ENCODE results near the gene CLDND2. TPM values are rescaled to one million over a fixed set of nuclear protein-coding genes. Genes with fewer than 3 reads are reported as not detected.

The CLDND2 gene
- total and polyA plus RNA-seq, 2 of the 4 experiments (the other 2 are of a cell fraction), result not detected

DNA sequence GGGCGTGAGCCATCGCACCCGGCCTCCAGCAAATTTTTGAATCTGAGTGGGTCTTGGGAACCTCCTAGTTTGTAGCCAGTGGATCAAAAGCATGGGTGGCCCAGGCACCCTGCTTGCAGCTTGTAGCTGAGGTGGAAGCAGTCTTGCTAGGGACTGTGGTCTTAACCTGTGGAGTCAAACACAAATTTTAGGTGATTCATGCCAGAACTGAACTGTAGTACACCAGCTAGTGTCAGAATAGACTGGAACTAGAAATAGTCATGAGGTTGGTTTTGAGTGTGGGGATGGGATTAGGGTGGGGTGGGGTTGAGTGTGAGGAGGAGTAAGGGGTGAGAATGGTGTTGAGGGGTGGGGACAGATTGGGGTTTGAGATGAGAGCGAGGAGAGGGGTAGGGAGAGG, 13.2 kb upstream of the CLDND2 start:
- Histone ChIP-seq H3K36me3 (ENCODE audit: control insufficient read depth, insufficient read depth, low read length) (no peaks in the 10 kb centered on the region), H4K8ac (ENCODE audit: low read depth in 2 of 2, low read length in 2 of 2) (no peak overlapping the region), H2BK20ac (ENCODE audit: low read depth, low read length) (no peak overlapping the region), H2BK5ac (ENCODE audit: low read depth, low read length, poor library complexity, severe bottlenecking) (no peak overlapping the region), H2BK120ac (ENCODE audit: low read depth, low read length) (no peak overlapping the region), H3K4ac (ENCODE audit: low read depth, low read length) (no peak overlapping the region), H3K4me2 (ENCODE audit: low read depth, low read length) (no peak overlapping the region), H3K18ac (ENCODE audit: low read depth, low read length) (no peak overlapping the region), H4K91ac (ENCODE audit: insufficient read depth, low read depth, low read length) (no peak overlapping the region), H3K14ac (replicated peaks; ENCODE audit: low read depth, low read length) (no peak overlapping the region), H3K4me1 (ENCODE audit: control insufficient read depth, insufficient read depth, low read length) (no peaks in the 10 kb centered on the region), H3K23ac (ENCODE audit: low read depth, low read length) (no peak overlapping the region), H3K27ac (ENCODE audit: insufficient read depth, low read length) (no peak overlapping the region), H4K20me1 (ENCODE audit: insufficient read depth, low read length) (no peaks in the 10 kb centered on the region), H3K27me3 (ENCODE audit: control insufficient read depth, insufficient read depth, low read length) (peaks cover 2% of the 10 kb centered on the region; the same call in 1 of the 2 replicates), H3K79me1 (ENCODE audit: low read depth in 1 of 2, low read length in 2 of 2) (no peaks in the 10 kb centered on the region), H3K9ac (ENCODE audit: low read depth, low read length) (no peak overlapping the region), H3K9me3 (ENCODE audit: control insufficient read depth, insufficient read depth, low read length) (no peaks in the 10 kb centered on the region), H2AFZ (replicated peaks; ENCODE audit: low read length, poor library complexity) (no peak overlapping the region), H2BK15ac (ENCODE audit: low read depth, low read length) (no peak overlapping the region), H3K4me3 (ENCODE audit: insufficient read depth, low read depth, low read length) (no peak overlapping the region), H2AK9ac (replicated peaks; ENCODE audit: low read depth, low read length, poor library complexity) (no peak overlapping the region), H3K9me1 (ENCODE audit: insufficient read depth, low read length) (no peaks in the 10 kb centered on the region), H3K56ac (ENCODE audit: extremely low read depth, insufficient read depth, low read length) (no peak overlapping the region), H2AK5ac (ENCODE audit: low read depth, low read length) (no peak overlapping the region), H4K5ac (ENCODE audit: low read depth, low read length) (no peak overlapping the region)
- no TSS peak for BruUV-seq (replicated peaks)
- in situ Hi-C loops (cut with MboI; ENCODE audit: low sequenced_read_pairs), result no loop called here
- ATAC-seq (ENCODE audit: low read depth) (no peak), DNase-seq (no peak)
- CTCF ChIA-PET, result no interaction called here
- POLR2A ChIA-PET (ENCODE audit: unreplicated experiment), result no interaction called here
- WGBS, 2 experiments (ENCODE audit: extremely low coverage in 2 of 2, insufficient read length in 1 of 2), result 50 to 100% methylated on average over 1 of the region's 4 CpGs
- dilution Hi-C loops (cut with HindIII; ENCODE audit: low sequenced_read_pairs, unreplicated experiment), result no loop called here
- intact Hi-C loops (cut with micrococcal nuclease), result no loop called here
- TF ChIP-seq CEBPB (IDR thresholded peaks at IDR 0.05; ENCODE audit: low read depth, low read length) (no peak), CHD1 (IDR thresholded peaks at IDR 0.05; ENCODE audit: low read depth, low read length) (no peak), MAFK (IDR thresholded peaks at IDR 0.05; ENCODE audit: low read depth, low read length) (no peak), MXI1 (IDR thresholded peaks at IDR 0.05; ENCODE audit: borderline replicate concordance, low read depth, low read length) (no peak), POLR2A (IDR thresholded peaks at IDR 0.05; ENCODE audit: low read depth, low read length) (no peak), NFE2L2 (IDR thresholded peaks at IDR 0.05; ENCODE audit: low read depth, low read length) (no peak), RCOR1 (IDR thresholded peaks at IDR 0.05; ENCODE audit: insufficient replicate concordance, low read length) (no peak), BHLHE40 (IDR thresholded peaks at IDR 0.05; ENCODE audit: low read depth, low read length) (no peak), MAZ (IDR thresholded peaks at IDR 0.05; ENCODE audit: borderline replicate concordance, low read depth, low read length) (no peak), SMC3 (IDR thresholded peaks at IDR 0.05; ENCODE audit: low read depth, low read length) (no peak), FOS (IDR thresholded peaks at IDR 0.05; ENCODE audit: low read depth, low read length) (no peak), RFX5 (IDR thresholded peaks at IDR 0.05; ENCODE audit: low read depth, low read length) (no peak), RAD21 (IDR thresholded peaks at IDR 0.05; ENCODE audit: low read length) (no peak)
- TF ChIP-seq, protein P1, sequence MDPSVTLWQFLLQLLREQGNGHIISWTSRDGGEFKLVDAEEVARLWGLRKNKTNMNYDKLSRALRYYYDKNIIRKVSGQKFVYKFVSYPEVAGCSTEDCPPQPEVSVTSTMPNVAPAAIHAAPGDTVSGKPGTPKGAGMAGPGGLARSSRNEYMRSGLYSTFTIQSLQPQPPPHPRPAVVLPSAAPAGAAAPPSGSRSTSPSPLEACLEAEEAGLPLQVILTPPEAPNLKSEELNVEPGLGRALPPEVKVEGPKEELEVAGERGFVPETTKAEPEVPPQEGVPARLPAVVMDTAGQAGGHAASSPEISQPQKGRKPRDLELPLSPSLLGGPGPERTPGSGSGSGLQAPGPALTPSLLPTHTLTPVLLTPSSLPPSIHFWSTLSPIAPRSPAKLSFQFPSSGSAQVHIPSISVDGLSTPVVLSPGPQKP (IDR thresholded peaks at IDR 0.05; ENCODE audit: borderline replicate concordance, low read depth, low read length), result no peak
- TF ChIP-seq, protein P2, sequence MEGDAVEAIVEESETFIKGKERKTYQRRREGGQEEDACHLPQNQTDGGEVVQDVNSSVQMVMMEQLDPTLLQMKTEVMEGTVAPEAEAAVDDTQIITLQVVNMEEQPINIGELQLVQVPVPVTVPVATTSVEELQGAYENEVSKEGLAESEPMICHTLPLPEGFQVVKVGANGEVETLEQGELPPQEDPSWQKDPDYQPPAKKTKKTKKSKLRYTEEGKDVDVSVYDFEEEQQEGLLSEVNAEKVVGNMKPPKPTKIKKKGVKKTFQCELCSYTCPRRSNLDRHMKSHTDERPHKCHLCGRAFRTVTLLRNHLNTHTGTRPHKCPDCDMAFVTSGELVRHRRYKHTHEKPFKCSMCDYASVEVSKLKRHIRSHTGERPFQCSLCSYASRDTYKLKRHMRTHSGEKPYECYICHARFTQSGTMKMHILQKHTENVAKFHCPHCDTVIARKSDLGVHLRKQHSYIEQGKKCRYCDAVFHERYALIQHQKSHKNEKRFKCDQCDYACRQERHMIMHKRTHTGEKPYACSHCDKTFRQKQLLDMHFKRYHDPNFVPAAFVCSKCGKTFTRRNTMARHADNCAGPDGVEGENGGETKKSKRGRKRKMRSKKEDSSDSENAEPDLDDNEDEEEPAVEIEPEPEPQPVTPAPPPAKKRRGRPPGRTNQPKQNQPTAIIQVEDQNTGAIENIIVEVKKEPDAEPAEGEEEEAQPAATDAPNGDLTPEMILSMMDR (conservative IDR thresholded peaks at IDR 0.05; ENCODE audit: low read depth, low read length), result no peak
- TF ChIP-seq, protein P3, sequence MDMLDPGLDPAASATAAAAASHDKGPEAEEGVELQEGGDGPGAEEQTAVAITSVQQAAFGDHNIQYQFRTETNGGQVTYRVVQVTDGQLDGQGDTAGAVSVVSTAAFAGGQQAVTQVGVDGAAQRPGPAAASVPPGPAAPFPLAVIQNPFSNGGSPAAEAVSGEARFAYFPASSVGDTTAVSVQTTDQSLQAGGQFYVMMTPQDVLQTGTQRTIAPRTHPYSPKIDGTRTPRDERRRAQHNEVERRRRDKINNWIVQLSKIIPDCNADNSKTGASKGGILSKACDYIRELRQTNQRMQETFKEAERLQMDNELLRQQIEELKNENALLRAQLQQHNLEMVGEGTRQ (IDR thresholded peaks at IDR 0.05; ENCODE audit: low read depth, low read length), result no peak
